Left lung (tissue), 10 donors: ENCODE data around the gene NBAS. TPM values are rescaled to one million over a fixed set of nuclear protein-coding genes. Genes with fewer than 3 reads are reported as not detected.
A peak's percentile ranks its signal among the peaks of the same experiment; 100 is the strongest.

Source experiments
- ATAC-seq: fragments of 200-7000 bp; cut with Tn5 transposase; one replicate; pipeline ENCODE4 v1.9.1; 2020; ENCODE audit warnings: moderate library complexity
- DNase-seq, 4 donors: peaks; one replicate each; pipeline ENCODE4 v3.0.0-alpha.2; 2013 to 2020
- H3K27ac ChIP-seq, 2 donors: fragments of 200-600 bp; sonication (generic) in 1 of 2; one replicate each; pipeline versions ENCODE4 v1.5.0 to v1.8.0; 2020 to 2021
- H3K27me3 ChIP-seq, 2 donors: fragments of 200-600 bp; sonication (generic) in 1 of 2; one replicate each; pipeline versions ENCODE4 v1.5.0 to v1.8.0; 2020 to 2021
- H3K36me3 ChIP-seq, 2 donors: fragments of 200-600 bp; sonication (generic) in 1 of 2; one replicate each; pipeline versions ENCODE4 v1.5.0 to v1.8.0; 2020 to 2021
- H3K4me1 ChIP-seq, 2 donors: fragments of 200-600 bp; one replicate each; pipeline ENCODE4 v1.8.0; 2021
- H3K4me3 ChIP-seq, 2 donors: fragments of 200-600 bp; sonication (generic) in 1 of 2; one replicate each; pipeline versions ENCODE4 v1.5.0 to v1.8.0; 2020 to 2021; ENCODE audit warnings: mild to moderate bottlenecking in 1 of 2
- H3K9me3 ChIP-seq, 2 donors: fragments of 200-600 bp; sonication (generic) in 1 of 2; one replicate each; pipeline versions ENCODE4 v1.5.0 to v1.8.0; 2020 to 2021
- intact Hi-C, 2 donors: fragments of 100-400 bp; cut with DNase I; formaldehyde crosslinking; loops; one replicate each; pipeline versions ENCODE4 v1.11.2 to v1.14.2; 2022
- polyA plus RNA-seq, 6 donors: library from polyadenylated mRNA; unstranded; fragments of 120-200 nt; gene quantifications; one replicate each; pipeline ENCODE4 v1.2.1, GENCODE V29; 2013; ENCODE audit not compliant: insufficient read length in 6 of 6
- total RNA-seq, 2 donors: library from RNA; stranded (reverse); fragmentation: NEBNext Ultra II Directional; extraction: Animal tissue kit (Norgen Biotek cat#: 25700); gene quantifications; one replicate each; pipeline ENCODE4 v1.2.1, GENCODE V29; 2021
- TF ChIP-seq, protein P1 (sequence below), 2 donors: fragments of 200-600 bp; sonication (generic) in 1 of 2; IDR thresholded peaks; one replicate each; pipeline versions ENCODE4 v1.5.0 to v1.8.0; 2021; ENCODE audit warnings: antibody characterized with exemption in 2 of 2
- donor health status: DM: no; HTN: yes; CAD: no.
- donor health status: DM: no; HTN: no; CAD: no.

The NBAS gene
- total and polyA plus RNA-seq, 8 donors, result 36.6 to 57.4 (median 46.3) TPM

DNA sequence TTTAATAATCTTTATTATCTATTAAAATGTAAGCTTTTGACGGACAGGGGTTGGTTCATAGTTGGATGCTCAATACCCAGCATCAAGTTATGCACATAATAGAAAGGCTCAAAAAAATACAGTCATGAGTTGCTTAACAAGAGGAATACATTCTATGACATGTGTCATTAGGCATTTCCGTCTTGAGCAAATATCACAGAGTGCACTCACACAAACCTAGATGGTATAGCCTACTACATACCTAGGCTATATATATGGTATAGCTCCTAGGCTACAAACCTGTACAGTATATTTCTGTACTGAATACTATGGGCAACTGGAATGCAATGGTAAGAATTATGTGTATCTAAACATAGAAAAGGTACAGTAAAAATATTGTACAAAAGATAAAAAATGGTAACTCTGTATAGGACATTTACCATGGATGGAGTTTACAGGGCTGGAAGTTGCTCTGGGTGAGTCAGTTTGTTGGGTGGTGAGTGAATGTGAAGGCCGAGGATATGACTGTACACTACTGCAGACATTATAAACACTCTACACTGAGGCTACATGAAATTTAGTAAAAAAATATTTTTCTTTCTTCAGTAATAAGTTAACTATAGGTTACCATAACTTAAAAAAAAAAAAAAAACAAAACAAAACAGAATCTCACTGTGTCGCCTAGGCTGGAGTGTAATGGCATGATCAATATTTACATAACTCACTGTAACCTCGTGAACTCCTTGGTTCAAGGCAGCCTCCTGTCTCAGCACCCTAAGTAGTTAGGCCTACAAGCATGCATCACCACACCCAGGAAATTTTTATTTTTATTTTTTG, 201.2 kb downstream of the NBAS start:
- no peaks in the 10 kb centered on the region for H3K27me3 ChIP-seq
- no peak overlapping the region for H3K27ac ChIP-seq
- no peaks in the 10 kb centered on the region for H3K4me1 ChIP-seq
- no peaks in the 10 kb centered on the region for H3K9me3 ChIP-seq
- no peak overlapping the region for H3K4me3 ChIP-seq
- DNase-seq (no peak), ATAC-seq (peak; percentile 90)
- intact Hi-C loops, result no loop called here
- peaks cover 0 to 26% of the 10 kb centered on the region in 2 donors for H3K36me3 ChIP-seq
- TF ChIP-seq, protein P1, sequence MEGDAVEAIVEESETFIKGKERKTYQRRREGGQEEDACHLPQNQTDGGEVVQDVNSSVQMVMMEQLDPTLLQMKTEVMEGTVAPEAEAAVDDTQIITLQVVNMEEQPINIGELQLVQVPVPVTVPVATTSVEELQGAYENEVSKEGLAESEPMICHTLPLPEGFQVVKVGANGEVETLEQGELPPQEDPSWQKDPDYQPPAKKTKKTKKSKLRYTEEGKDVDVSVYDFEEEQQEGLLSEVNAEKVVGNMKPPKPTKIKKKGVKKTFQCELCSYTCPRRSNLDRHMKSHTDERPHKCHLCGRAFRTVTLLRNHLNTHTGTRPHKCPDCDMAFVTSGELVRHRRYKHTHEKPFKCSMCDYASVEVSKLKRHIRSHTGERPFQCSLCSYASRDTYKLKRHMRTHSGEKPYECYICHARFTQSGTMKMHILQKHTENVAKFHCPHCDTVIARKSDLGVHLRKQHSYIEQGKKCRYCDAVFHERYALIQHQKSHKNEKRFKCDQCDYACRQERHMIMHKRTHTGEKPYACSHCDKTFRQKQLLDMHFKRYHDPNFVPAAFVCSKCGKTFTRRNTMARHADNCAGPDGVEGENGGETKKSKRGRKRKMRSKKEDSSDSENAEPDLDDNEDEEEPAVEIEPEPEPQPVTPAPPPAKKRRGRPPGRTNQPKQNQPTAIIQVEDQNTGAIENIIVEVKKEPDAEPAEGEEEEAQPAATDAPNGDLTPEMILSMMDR (IDR thresholded peaks at IDR 0.05), result no peak

DNA sequence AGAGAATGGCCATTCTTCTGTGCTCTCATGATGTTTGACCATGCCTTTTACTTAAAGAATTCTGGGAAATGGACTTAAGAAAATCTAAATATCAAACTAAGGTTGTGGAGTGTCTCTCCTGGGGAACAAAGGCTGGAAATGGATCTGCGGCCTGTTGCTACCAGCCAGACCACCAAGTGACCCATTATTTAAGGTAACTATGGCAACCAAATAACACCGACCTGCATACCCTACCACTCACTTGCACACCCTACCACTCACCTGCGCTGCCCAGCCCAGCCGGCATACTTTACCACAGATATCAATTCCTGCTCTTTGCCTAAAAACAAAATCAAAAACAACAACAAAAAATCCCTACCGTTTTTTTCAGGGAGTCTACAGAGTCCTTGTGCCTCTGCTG, 203.2 kb downstream of the NBAS start:
- H3K27ac ChIP-seq, result no peak overlapping the region
- intact Hi-C loops, result no loop called here
- TF ChIP-seq, protein P1 (IDR thresholded peaks at IDR 0.05), result no peak

DNA sequence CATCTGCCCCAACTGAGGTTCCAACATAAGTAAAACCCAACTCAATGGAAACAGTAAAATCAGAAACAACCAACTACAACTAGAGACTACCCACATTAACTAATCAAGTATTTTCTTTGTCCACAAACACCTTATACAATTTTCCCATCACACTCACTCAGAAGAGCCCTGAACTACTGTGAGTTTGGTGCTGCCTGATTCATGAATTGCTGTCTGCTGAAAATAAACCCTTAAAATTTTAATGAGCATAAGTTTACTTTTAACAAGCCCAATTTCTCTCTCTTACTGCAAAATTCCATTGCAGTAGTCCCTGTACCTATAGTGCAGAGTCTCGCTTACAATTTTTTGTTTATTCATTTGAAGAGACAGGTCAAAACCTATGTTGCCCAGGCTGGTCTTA, 203.9 kb downstream of the NBAS start:
- Histone ChIP-seq H3K27me3 (no peaks in the 10 kb centered on the region), H3K27ac (no peak overlapping the region), H3K36me3 (peaks cover 0 to 27% of the 10 kb centered on the region in 2 donors), H3K4me3 (no peak overlapping the region), H3K9me3 (no peaks in the 10 kb centered on the region), H3K4me1 (no peaks in the 10 kb centered on the region)
- intact Hi-C loops, result no loop called here
- TF ChIP-seq, protein P1 (IDR thresholded peaks at IDR 0.05), result no peak
- DNase-seq (no peak), ATAC-seq (no peak)

More for the DNA sequence above, 203.2 kb downstream of the NBAS start:
- DNase-seq (no peak), ATAC-seq (no peak)
- Histone ChIP-seq H3K4me1 (no peaks in the 10 kb centered on the region), H3K36me3 (peaks cover 0 to 19% of the 10 kb centered on the region in 2 donors), H3K9me3 (no peaks in the 10 kb centered on the region), H3K4me3 (no peak overlapping the region), H3K27me3 (no peaks in the 10 kb centered on the region)

DNA sequence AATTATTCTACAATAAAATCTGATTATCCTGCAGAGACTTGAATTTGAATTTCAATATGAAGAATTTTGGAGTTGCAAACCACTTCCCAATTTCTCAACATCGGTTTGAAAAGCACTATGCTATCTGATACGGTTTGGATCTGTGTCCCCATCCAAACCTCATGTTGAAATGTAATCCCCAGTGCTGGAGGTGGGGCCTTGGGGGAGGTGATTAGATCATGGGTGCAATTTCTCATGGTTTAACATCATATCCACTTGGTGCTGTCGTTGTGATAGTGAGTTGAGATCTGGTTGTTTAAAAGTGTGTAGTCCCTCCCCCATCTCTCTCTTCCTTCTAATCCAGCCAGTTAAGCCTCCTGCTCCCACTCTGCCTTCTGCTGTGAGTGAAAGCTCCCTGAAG, 205.7 kb downstream of the NBAS start:
- no peaks in the 10 kb centered on the region for H3K27me3 ChIP-seq
- ATAC-seq, result no peak
- no peaks in the 10 kb centered on the region for H3K9me3 ChIP-seq
- DNase-seq, result no peak
- no peak overlapping the region for H3K27ac ChIP-seq
- intact Hi-C loops, result no loop called here
- TF ChIP-seq, protein P1 (IDR thresholded peaks at IDR 0.05), result no peak
- no peak overlapping the region for H3K4me3 ChIP-seq
- H3K36me3 ChIP-seq, result peaks cover 0 to 36% of the 10 kb centered on the region in 2 donors
- H3K4me1 ChIP-seq, result no peaks in the 10 kb centered on the region

DNA sequence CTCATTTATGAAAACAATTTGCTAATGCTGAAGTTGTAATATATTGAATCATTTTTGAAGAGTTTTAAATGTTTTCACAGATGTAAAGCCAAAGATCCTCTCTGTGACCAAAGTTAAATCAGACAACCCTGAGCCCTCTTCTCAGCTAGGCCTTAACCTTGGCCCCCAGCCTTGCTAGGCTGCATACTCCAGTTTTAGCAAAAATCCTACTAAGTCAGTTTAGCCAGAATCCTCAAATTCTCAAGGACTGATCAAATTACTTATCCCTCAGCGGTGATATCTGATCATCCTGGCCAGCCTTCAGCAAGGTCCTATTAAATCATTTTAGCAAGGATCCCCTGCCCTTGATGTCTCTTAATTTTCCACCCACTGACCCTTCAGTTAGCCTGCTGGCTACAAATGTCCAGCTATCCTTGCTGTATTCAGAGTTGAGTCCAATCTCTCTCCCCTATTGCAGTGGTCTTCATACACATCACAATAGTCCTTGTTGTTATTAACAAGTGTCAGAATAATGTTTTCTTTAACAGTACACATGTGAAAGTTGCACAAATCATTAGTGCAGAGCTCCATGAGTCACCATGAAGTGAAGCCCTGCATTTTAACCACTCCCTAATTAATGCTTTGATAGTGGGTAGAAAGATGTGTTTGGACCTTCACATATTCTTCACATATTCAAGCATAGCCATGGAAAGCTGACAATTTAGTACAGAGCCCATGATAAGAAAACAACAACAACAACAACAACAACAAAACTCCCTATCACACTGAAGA, 206.4 kb downstream of the NBAS start:
- Histone ChIP-seq H3K4me3 (no peak overlapping the region), H3K27me3 (no peaks in the 10 kb centered on the region), H3K36me3 (peaks cover 0 to 42% of the 10 kb centered on the region in 2 donors), H3K4me1 (no peaks in the 10 kb centered on the region), H3K9me3 (no peaks in the 10 kb centered on the region), H3K27ac (no peak overlapping the region)
- DNase-seq (no peak), ATAC-seq (no peak)
- intact Hi-C loops, result no loop called here
- TF ChIP-seq, protein P1 (IDR thresholded peaks at IDR 0.05), result no peak
